ENCODE data around the gene LHX4. TPM values are rescaled to one million over a fixed set of nuclear protein-coding genes. Genes with fewer than 3 reads are reported as not detected.

LHX4 gene
- total and polyA plus RNA-seq, 7 donors = 0.01 to 0.04 TPM; not detected in 5

DNA sequence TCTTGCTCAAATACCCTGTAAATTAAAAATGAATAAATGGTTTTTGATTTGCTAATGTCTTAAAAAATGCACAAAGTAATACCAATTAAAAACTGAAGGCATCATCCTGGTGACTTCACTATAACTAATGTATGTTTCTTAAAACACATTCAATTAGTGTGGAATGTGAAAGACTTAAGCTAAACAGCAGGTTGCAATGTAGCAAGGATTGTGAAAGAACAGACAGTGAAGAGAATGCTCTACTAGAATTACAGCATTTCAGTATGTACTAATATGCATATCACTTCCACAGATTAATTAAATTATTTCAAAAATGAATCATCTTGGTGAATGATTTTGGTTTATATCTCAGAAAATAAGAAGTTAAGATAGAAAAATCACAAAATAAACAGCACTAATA, 56.4 kb downstream of the LHX4 start:
- H3K9me3 ChIP-seq = no peaks in the 10 kb centered on the region
- H3K4me1 ChIP-seq = no peaks in the 10 kb centered on the region
- H3K4me3 ChIP-seq = no peak overlapping the region
- peaks cover 0 to 29% of the 10 kb centered on the region in 2 donors for H3K36me3 ChIP-seq (ENCODE audit: insufficient read depth in 1 of 2, low read depth in 1 of 2)
- TF ChIP-seq, protein P1, sequence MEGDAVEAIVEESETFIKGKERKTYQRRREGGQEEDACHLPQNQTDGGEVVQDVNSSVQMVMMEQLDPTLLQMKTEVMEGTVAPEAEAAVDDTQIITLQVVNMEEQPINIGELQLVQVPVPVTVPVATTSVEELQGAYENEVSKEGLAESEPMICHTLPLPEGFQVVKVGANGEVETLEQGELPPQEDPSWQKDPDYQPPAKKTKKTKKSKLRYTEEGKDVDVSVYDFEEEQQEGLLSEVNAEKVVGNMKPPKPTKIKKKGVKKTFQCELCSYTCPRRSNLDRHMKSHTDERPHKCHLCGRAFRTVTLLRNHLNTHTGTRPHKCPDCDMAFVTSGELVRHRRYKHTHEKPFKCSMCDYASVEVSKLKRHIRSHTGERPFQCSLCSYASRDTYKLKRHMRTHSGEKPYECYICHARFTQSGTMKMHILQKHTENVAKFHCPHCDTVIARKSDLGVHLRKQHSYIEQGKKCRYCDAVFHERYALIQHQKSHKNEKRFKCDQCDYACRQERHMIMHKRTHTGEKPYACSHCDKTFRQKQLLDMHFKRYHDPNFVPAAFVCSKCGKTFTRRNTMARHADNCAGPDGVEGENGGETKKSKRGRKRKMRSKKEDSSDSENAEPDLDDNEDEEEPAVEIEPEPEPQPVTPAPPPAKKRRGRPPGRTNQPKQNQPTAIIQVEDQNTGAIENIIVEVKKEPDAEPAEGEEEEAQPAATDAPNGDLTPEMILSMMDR (IDR thresholded peaks at IDR 0.05) = no peak
- ATAC-seq (no peak), DNase-seq (no peak)
- intact Hi-C loops (cut with DNase I) = no loop called here
- H3K27ac ChIP-seq = no peak overlapping the region
- no peaks in the 10 kb centered on the region for H3K27me3 ChIP-seq (ENCODE audit: insufficient read depth in 3 of 3, low read length in 2 of 3)

DNA sequence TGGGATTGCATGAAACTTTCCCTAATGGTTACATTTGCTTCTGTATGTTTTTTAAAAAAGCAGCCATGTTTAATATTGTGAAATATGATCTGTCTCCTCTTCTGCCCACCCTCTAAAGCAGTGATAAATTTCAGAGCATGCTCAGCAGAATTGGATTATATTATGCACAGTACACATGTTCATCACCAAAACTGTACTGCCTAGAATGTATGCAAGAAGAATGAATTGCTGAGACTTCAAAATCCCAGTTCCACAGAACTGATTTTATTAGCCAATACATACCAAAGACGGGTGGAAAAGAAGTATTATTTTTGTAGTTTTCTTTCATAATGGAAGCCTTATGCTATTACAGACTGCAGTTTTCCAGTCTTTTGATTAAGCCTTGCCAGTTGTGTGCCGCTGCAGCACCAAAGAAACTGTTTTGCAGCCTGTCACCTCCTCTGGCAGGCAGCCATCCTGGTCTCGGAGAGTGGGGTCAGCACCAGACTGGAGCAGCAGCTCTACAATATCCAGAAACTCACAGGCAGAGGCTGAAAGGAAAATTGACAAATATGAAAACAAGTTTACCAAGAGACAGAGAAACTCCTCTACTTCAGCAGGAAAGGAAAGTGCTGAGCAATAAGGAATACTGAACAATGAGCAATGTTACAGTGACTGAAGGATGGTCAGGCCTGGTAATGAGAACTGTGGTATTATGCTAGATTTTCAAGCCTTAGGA, 58.1 kb downstream of the LHX4 start:
- no peaks in the 10 kb centered on the region for H3K27me3 ChIP-seq (ENCODE audit: insufficient read depth in 3 of 3, low read length in 2 of 3)
- ATAC-seq (no peak), DNase-seq (no peak)
- intact Hi-C loops (cut with DNase I) = no loop called here
- TF ChIP-seq, protein P1 (IDR thresholded peaks at IDR 0.05) = no peak
- no peaks in the 10 kb centered on the region for H3K4me1 ChIP-seq
- no peaks in the 10 kb centered on the region for H3K9me3 ChIP-seq
- H3K36me3 ChIP-seq (ENCODE audit: insufficient read depth in 1 of 2, low read depth in 1 of 2) = peaks cover 0 to 29% of the 10 kb centered on the region in 2 donors
- H3K4me3 ChIP-seq = no peak overlapping the region
- whole genome bisulfite sequencing, 3 donors = 75 to 83% (median 81%) methylated on average over 3 of the region's 3 CpGs
- no peak overlapping the region for H3K27ac ChIP-seq

DNA sequence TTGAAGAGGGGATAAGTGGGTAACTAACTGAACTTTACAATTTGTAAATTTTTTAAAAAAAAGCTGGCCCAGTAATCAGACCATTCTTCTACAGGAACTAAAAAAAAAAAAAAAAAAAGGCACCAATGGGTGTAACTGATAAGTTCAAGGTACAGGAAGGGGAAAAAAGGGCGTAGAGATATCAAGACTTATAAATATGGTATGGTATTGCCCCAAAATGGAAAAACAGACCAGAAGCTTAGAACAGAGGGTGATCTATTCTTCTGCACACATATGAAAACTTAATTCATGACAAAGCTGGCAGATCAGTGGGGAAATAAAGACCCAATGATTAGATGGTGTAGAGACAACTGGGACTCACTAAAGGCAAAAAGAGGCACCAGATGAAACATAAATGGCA, 58.9 kb downstream of the LHX4 start:
- Histone ChIP-seq H3K36me3 (ENCODE audit: insufficient read depth in 1 of 2, low read depth in 1 of 2) (peaks cover 0 to 29% of the 10 kb centered on the region in 2 donors), H3K27me3 (ENCODE audit: insufficient read depth in 3 of 3, low read length in 2 of 3) (no peaks in the 10 kb centered on the region), H3K4me3 (no peak overlapping the region), H3K27ac (no peak overlapping the region), H3K4me1 (no peaks in the 10 kb centered on the region), H3K9me3 (no peaks in the 10 kb centered on the region)
- intact Hi-C loops (cut with DNase I) = no loop called here
- ATAC-seq (no peak), DNase-seq (no peak)
- WGBS, 3 donors = 93 to 95% (median 95%) methylated on average over 1 of the region's 1 CpG
- TF ChIP-seq, protein P1 (IDR thresholded peaks at IDR 0.05) = no peak

DNA sequence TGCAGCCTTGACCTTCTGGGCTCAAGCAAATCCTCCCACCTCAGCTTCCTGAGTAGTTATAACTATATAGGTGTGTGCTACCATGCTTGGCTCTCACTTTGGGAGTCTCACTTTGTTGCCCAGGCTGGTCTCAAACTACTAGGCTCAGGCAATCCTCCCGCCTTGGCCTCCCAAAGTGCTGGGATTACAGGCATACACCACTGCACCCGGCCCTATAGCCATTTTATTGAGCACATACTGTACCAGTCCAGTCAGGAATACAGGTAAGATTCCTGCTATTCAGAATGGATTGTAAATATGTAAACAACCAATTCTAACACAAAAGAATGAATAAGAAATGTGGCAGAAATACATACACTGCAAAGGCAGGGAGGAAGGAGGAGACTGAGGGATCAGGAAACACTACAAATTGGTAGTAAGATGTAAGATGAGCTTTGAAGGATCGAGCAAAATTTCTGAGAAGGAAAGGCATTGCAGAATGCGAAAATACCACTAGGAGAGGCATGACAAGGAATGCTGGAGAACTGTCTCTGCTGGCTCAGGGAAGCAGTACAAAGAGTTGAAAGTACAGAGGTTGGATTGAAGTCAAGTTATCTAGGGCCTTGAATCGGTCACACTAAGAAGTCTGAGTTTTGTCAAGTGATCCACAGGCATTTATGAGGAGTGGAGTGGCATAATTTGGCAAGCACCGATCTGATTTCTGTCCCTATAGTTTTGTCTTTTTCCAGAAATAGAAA, 60.4 kb downstream of the LHX4 start:
- peaks cover 0 to 19% of the 10 kb centered on the region in 2 donors for H3K36me3 ChIP-seq (ENCODE audit: insufficient read depth in 1 of 2, low read depth in 1 of 2)
- H3K27ac ChIP-seq = no peak overlapping the region
- intact Hi-C loops (cut with DNase I) = no loop called here
- 87 to 95% (median 88%) methylated on average over 6 of the region's 6 CpGs for WGBS, 3 donors
- H3K4me3 ChIP-seq = no peak overlapping the region
- H3K4me1 ChIP-seq = no peaks in the 10 kb centered on the region
- H3K9me3 ChIP-seq = no peaks in the 10 kb centered on the region
- TF ChIP-seq, protein P1 (IDR thresholded peaks at IDR 0.05) = no peak
- no peak for ATAC-seq
- no peaks in the 10 kb centered on the region for H3K27me3 ChIP-seq (ENCODE audit: insufficient read depth in 3 of 3, low read length in 2 of 3)
- no peak for DNase-seq

All from psoas muscle (tissue), 8 donors.